ENCODE measurements around the gene DSCAM.

DNA sequence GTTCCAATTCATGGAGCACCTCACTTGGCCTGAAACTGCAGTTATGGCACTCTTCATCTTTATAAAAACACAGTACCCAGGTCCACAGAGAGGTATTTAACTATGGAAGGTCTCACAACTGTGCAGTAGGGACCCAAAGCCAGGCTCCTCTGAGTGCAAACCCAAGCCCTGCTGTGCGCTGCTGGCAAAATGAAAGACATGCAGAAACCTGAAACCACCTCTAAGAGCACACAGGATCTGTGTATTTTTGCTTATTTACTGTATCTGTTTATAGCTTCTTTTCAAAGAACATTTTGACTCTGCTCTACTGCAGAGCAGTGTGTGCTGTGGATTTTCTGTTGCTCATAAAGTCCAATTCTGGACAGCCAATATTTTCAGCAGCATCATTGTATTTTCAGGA is 166.6 kb downstream of the DSCAM start:
- TF ChIP-seq POLR2A (IDR thresholded peaks at IDR 0.05): no peak
- TF ChIP-seq, protein P1, sequence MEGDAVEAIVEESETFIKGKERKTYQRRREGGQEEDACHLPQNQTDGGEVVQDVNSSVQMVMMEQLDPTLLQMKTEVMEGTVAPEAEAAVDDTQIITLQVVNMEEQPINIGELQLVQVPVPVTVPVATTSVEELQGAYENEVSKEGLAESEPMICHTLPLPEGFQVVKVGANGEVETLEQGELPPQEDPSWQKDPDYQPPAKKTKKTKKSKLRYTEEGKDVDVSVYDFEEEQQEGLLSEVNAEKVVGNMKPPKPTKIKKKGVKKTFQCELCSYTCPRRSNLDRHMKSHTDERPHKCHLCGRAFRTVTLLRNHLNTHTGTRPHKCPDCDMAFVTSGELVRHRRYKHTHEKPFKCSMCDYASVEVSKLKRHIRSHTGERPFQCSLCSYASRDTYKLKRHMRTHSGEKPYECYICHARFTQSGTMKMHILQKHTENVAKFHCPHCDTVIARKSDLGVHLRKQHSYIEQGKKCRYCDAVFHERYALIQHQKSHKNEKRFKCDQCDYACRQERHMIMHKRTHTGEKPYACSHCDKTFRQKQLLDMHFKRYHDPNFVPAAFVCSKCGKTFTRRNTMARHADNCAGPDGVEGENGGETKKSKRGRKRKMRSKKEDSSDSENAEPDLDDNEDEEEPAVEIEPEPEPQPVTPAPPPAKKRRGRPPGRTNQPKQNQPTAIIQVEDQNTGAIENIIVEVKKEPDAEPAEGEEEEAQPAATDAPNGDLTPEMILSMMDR (IDR thresholded peaks at IDR 0.05): no peak
